HG02623 (cell line): ENCODE measurements around the gene ANKS1B.

Experiments used
- ATAC-seq: cut with Tn5 transposase; IDR thresholded peaks from one replicate; pipeline ENCODE4 v1.9.1; 2021; ENCODE audit warnings: moderate library complexity; ENCODE audit not compliant: unreplicated experiment

The ANKS1B gene

DNA sequence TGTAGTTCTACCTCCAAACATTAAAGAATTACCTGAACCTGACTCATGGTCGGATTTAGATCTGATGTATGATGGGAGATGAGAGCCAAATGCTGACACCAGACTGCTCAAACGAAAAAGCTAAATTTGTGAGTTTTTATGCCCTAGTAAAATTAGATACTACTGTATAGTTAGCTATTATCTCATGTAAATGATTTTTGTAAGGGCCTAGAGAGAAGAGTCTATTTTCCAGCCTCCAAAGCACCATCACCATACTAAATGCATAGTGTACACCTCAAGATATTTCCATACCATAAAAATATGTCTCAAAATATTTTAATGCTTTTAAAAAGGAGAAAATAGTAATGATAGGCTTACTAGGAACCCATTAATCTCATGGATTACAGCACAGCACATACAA, 18.3 kb downstream of the ANKS1B start:
- ATAC-seq: no peak

DNA sequence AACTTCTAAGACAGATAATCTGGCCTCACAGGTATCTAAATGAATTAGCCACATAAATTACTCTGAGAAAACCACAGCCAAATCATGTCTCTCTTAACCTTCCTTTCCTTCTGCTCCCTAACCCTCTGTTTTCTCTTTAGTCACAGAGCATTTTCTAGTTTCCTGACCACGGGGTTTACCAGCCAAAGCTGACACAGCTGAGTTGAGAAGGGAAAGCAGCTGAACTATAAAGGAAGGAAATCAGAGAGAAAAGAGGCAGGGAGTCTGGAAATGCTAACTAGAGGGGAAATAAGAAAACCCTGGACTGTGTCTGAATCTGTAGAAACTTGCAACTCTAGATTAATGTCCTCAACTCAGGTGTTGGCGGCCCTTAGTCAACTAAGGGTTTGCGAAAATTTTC, 24.4 kb downstream of the ANKS1B start:
- ATAC-seq: no peak

DNA sequence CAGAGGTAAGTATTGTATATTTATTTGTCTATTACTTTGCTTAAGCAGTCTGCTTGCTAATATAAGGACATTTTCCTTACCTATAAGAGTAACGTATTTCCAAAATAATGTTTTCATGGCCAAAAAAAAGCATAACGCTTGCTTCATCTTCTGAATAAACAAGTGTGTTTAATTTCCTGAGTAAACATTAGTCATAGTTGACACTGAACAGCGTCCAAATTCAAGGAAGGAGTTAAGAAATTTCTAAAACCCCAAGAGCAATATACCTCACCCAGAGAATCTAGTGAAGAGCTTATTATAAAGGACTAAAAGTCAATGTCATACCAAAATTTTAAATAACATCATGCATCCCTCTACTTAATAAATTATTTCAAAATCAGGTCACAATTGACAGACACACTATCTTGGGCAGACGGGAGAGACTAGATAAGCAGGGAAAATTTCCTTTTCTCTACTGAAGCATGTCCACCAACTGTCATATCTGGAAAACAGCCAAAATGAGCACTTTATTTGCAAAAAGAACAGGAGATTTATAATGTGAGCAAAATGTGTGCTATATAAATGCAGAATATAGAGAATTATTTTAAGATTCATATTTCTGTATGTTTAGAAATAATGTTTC, 25.1 kb downstream of the ANKS1B start:
- no peak for ATAC-seq

DNA sequence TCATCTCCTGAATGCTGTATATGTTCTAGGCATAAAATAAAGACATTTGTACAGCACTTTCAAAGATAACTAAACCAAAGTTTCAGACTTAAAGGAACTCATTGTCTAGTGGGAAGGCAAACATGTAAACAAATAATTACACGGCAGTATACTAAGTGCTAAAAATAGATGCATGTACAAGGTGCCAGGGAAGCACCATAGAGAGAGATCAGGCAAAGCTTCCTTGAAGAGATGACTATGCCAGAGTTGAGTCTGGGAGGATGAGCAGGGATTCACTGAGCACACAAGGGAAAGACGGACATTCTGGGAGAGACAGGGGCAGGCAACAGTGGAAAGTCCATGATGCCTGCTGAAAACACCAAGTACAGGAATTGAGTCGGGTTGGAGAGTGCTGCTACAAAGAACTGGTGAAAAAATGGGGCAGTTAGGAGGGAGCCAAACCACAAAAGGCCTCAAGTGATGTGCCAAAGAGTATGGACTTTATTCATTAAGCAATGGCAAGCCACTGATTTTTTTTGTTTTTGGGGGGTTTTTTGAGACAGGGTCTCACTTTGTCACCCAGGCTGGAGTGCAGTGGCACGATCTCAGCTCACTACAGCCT, 26.8 kb downstream of the ANKS1B start:
- no peak for ATAC-seq

DNA sequence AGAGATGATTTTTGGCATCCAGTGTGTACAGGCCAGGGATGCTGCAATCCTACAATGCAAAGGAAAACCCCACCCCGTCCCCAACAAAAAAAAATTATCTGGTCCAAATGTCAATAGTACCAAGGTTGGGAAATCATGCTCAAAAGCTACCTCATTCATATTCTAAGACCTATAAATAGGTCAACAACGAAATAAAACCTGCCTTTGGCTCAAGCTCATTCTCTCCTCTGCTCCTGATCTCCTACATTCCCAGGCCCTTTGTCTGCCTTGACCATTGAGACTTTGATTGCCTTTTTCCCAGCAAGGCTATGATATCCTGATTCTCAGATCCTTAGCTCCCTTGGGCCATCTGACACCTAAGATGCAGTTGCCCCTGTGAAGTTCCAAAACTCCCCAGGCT, 30.0 kb downstream of the ANKS1B start:
- ATAC-seq: no peak

DNA sequence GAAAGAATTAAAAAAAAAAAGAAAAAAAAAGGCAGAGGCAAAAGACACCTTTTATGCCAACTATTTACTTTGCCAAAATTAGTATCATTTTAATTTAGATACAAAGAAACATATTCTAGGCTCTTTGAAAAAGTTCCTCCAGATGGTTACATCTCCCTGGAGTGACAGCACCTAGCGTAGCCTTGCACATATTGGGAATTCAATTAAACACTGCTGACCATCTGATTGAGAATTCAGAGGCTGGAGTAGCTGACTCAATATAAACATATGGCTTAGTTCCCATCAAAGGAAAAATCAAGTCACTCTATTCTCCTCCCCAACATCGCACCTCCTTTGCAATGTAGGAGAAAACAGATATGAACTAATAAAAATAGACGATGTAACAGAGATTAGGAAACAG, 36.4 kb downstream of the ANKS1B start:
- no peak for ATAC-seq

DNA sequence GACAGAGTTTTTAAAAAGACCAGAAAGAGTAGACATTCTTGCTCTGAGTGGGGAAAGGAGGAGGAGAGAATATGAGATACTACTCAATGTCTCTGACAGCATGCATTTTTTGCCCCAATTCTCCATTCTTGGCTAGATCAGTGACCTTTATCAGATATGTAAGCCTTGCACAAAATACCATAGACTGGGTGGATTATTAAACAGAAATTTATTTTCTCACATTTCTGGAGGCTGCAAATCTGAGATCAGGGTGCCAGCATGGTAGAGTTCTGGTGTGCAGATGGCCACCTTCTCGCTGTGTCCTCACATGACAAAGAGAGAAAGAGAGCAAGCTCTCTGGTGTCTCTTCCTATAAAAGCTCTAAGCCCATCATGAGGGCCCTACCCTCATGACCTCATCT, 38.6 kb downstream of the ANKS1B start:
- no peak for ATAC-seq

DNA sequence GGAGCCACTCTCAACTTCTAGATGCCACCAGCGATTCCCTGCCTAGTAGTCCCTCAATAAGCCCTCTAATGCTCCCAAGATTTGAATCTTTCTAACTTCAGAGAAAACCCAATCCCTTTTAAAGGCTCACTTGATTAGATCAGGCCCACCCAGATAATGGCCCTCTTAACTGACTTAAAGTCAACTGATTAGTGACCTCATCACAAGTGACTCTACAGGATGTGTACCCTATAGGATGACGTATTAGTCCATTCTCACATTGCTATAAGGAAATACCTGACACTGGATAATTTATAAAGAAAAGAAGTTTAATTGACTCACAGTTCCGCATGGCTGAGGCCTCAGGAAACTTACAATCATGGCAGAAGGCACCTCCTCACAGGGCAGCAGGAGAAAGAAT, 49.1 kb downstream of the ANKS1B start:
- ATAC-seq: no peak

DNA sequence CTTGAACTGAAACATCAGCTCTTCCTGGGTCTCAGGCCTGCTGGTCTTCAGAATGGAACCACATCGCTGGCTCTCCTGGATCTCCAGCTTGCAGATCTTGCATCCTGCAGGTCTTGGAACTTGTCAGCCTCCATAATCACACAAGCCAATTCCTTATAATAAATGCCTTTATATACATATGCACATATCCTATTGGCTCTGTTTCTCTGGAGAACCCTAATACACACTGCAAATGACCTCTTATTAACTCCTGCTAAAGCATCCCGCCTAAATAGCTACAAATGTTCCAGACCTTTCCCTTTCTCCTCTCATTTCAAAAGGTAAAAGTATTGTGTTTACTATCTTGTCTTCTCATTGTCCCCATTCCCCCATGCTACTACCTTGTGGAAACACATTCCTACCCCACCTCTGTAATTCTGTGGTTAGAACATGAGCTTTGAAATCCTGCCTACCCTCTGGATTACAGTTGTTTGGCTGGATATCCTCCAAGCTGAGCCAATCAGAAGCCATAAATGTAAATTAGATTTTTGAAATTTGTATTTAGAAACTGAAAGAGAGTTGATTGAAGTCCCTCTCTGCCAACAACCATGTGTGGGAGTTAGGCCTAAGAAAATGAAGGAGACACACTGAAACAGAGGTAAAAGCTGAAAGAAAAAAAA, 58.1 kb downstream of the ANKS1B start:
- ATAC-seq: no peak

DNA sequence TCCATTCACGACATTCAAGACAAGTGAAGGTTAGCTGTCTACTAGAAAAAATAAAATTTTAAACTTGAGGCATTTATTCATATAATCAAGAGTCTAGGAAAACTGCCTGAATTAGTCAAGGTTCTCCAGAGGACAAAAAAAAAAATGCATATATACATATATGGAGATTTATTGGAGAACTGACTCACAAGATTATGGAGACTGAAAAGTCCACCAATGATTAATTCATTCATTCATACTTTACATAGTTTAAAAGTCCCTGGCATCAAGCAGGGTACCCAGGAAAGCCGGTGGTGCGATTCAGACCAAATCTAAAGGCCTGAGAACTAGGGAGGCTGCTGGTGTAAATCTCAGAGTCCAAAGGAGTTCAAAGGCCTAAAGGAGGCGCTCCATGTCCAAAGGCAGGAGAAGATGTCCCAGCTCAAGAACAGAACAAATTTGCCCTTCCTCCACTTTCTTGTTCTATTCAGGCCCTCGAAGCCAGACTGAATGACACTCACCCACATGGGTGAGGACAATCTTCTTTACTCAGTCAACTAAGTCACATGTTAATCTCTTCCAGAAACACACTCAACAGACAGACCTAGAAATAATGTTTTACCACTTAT, 64.3 kb downstream of the ANKS1B start:
- no peak for ATAC-seq

DNA sequence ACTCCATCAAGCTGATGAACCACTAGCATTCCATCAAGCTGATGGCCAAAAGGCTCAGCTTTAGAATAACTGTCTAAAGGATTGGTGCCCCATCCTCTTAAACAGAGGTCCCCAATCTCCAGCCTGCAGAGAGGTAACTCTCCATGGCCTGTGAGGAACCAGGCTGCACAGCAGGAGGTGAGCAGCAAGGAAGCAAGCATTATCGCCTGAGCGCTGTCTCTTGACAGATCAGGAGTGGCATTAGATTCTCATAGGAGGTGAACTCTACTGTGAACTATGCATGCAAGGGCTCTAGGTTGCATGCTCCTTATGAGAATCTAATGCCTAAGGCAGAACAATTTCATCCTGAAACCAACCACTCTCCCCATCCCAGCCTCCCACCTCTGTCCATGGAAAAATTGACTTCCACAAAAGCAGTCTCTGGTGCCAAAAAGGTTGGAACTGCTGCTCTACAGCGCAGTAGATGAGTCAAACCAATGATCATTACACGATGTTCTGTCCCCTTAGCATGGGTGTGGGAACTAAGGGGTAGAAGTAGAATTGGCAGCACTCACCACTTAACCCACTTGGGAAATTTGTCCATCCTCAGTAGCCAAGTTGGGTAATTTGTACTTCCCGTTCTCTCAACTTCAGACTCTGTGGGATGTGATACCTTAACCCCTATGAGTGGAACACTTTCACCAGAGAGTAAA, 66.9 kb downstream of the ANKS1B start:
- ATAC-seq: no peak

DNA sequence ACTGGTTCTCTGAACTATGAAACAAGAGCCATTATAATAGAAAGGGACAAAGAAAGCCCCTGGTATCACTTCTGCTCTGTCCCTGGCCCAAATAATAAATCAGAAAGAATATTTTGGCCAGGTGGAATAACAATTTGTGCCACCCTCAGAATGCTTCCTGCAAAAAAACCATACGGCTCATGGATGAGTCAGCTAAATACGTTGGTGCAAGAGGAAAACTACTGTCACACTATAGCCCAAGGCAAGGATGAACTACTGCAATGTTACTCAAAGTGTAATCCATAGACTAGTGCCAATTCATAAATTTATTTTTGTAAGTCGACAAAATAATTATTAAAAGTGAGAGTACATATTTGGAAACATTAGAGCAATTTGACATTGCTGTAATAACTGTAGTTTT, 68.2 kb downstream of the ANKS1B start:
- ATAC-seq: no peak

DNA sequence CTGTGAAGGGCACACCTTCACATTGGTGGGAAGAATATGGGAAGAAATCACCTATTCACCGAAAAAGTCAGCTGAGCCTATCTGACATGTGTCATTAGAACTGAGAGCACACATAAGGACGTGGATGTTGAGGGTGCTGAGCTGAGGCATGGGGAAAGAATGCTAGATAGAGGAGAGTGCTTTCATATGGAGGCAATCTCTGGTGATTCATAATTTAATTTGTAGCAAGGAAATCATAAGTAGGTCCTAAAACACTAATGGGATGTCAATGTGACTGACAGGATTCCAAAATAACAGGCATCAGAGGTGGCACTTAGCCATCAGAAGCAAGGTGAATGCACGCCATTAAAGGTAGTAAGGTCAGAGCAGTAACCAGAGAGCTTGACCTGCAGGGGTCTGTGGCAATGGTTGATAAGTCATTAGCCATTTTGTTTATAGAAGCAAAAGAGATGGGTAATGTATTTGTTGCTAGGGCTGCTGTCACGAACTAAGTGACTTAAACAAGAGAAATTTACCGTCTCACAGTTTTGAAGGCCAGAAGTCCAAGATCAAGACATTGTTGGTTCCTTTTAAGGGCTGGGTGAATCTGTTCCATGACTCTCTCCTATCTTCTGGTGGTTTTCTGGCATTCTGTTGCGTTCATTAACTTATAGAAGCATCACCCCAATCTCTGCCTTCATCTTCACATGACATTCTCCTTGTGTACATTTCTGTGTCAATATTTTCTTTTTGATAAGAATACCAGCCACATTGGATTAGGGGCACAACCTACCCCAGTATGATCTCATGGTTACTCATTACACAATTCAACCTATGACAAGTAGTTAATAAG, 69.3 kb downstream of the ANKS1B start:
- ATAC-seq: no peak

DNA sequence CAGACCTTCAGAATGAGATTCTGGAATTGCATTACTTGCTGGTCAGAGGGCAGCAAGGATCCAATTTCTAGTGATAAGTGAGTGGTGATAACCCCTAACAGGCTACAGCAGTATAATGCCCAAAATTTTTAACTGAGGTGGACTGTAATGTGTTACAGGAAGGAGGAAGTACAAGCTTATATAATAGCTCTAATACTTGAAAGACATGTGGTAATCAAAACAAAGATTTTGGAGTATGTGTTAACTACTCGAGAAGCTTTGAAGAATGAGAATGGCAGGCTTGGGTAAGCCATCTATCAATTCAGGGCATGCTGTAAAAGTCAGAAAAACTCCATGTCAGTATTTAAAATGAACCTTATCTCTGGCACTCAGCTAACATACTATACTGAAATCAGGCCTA, 70.5 kb downstream of the ANKS1B start:
- ATAC-seq: no peak

DNA sequence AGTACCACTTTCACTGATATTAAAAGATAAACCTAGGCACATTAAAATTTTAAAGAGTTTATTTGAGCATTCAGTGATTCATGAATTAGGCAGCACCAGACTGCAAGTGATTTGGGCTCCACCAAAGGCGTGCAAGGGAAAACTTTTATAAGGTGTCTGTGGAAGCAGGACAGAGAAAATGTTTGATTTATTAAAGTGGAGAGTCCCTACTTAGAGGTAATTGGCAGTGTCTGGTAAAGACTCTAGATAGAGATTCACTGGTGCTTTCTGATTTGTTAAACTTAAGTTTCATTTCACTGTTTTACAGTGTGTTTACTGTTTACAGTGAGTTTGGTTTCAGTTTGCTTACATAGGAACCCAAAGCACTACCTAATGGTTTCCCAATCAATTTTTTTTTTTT, 72.8 kb downstream of the ANKS1B start:
- peak; percentile 90 for ATAC-seq

DNA sequence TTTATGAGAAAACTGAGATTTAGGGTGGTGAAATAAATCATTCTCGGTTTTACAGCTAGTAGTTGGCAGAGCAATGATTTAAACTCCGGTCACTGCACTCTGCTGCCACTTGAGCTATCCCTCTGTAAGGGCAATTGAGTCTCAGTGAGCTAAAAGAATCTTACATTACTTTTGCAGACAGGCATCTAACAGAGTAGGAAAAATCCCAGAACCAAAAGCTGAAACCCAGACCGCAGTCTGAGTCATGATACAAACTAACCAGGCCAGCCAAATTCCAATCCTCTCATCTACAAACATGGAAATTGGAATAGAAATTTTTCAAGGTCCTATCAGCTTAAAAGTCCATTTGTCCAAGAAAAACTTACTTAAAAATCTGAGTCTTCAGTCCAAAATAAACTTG, 73.7 kb downstream of the ANKS1B start:
- ATAC-seq: no peak

DNA sequence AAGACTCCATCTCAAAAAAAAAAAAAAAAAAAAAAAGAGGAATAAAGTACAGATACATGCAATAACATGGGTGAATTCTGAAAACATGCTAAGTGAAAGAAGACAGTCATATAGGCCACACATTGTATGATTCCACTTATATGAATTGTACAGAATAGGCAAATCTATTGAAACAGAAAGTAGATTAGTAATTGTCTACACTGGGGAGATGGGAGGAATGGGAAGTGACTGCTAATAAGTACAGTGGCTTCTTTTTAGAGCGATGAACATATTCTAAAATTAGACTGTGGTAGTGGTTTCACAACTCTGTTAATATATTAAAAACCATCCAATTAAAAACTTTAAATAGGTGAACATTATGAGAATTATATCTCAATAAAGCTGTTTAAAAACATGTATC, 74.4 kb downstream of the ANKS1B start:
- peak; percentile 41 for ATAC-seq

DNA sequence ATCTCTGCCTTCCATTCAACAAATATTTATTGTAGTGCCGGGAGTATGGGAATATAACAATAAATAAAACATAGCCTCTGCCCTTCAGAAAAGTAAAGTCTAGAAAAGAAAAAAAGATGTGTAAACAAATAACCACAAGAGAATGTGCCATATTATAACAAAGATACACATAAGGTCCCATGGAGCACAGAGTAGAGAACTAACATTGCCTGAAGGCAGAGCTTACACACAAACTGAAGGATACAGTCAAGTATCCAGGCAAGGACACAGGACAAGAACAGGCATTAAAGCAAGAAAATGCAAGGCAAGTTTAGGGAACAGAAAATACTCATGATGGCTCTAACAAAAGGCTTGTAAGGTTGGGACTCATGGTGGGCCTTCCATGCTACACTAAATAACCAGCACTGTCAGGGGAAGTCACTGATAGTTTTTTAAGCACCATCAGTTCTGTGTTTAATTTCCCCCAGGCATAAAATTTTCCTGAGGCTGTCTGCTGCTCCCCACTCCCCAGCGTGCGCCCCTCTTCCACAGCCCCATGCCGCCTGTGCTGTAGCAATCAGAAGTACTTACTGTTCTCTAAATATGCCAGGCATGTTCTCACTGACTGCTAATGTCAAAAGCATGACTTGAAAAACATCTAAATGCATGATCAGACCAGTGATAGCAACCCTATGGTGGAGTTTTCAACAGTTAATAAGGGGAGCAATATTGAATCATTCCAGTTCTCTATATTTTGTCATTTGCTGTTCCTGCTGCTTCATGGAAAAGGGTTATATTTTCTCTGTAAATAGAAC, 77.8 kb downstream of the ANKS1B start:
- no peak for ATAC-seq

DNA sequence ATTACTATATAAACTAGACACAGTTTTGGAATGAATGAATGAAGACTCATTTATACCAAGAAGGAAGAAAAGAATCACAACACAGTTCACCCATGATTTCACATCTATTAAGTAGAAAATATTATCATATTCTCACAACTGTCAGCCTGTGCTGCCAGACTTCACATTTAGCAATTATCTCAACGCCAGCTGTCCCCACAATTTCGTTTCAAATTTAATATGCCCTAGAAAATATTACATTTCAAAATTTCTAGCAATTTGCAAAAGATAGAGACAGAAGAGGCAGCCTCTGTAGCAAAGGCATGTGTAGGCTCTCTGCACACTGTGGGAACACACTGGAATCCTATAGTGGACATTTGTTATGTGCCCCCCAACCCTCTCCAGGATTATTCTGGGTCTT, 83.6 kb downstream of the ANKS1B start:
- ATAC-seq: no peak

DNA sequence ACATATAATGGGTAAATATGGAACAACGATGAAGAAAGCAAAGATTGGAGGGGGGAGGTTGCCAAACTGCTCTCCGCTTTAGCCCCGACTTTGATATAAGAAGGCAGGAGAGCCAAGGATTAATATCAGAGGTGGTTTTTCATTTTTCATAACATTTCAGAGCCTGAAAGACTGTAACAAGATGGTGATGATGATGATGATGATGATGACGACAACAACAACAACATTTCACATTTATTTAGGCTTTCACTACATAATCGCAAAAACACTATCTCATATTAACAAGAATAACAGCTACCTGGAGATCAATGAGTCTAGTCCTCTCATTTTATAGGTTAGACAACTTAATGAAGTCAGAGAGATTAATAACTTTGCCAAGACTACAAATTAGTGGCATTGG, 86.1 kb downstream of the ANKS1B start:
- ATAC-seq: no peak
